ENCODE data around the gene MARVELD2. TPM values are rescaled to one million over a fixed set of nuclear protein-coding genes. Genes with fewer than 3 reads are reported as not detected.

Gene MARVELD2
- 3.0 TPM for total RNA-seq

DNA sequence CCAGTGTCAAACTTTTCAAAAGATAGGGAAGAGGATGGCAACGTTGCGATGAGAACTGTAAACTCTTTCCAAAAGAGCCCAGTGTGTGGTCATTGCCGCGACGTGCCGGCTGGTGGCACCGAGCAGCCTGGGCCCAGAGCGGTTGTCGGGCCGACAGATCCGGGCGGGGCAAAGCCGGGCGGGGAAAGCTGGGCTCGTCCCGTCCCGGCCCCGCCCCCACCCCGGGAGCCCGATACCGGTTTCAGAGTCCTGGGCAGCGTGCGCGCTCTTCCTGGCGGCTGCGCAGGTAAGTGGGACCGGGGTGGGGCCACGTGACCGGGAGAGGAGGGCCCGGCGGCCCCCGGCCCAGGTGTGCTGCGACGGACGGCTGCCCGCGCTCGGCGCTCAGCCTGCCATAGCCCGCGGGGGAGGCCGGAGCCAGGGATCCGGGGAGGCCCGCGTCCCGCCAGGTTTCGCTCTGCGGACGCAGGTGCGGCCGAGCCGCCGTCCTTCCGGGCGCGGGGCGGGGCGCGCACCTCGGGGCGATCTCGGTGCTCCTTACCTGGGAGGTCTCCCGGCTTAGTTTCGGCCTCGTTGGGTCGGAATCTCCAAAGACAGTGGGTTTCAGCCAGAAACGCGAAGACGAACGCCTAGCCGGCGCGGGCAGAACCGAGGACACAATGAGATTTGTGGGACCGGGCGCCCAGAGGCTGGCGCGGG is at the start of gene MARVELD2:
Gene MARVELD2 (plus strand): TSS at position 232 of the 699 bp plus-strand sequence. CDS start 4,270 bp downstream, outside the sequence.

DNA sequence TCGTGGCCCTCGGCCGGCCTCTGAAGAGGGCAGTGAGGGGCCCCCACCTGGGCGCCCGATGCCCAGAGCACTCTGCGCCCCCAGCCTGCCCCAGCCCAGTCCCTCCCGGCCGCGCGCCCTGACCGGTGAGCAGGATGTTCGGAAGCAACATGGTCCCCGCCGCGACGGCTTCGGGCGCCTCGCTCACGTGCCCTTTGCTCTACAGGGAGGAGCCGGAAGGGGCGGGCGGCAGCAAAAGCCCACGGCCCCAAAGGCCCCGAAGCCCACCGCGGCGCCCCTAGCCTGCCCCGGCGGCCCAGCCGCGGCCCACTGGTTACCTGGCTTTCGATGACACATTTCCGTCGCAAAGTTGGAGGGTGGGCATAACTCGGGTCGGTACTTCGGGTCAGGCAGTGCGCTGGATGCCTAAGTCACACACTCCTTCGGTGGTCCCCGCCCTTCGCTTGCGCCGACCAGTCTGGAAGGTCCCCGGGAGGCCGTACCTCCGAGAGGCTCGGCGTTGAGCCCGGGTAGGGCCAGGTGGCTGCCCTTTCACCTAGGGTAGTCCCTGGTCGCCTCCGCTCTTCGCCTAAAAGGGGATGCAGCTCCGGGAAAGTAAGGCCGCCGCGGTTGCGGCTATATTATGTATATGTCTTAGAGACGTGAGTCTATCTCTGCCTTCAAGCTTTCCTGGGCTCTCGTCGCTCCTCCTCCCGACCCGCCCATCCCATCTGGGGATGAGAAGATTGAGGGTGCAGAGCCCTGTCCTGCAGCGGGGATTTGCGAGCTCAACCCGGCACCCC is 45.4 kb upstream of the MARVELD2 start, which contains the start of the genes AK6, RAD17 and TAF9:
Gene AK6 (minus strand): TSS at position 181 of the 782 bp plus-strand sequence. CDS start 30 bp downstream, at position 151.
Gene RAD17 (plus strand): TSS at position 479 of the 782 bp plus-strand sequence. CDS start 2,391 bp downstream, outside the sequence.
Gene TAF9 (minus strand): TSS at position 181 of the 782 bp plus-strand sequence. CDS start 3,783 bp downstream, outside the sequence.

DNA sequence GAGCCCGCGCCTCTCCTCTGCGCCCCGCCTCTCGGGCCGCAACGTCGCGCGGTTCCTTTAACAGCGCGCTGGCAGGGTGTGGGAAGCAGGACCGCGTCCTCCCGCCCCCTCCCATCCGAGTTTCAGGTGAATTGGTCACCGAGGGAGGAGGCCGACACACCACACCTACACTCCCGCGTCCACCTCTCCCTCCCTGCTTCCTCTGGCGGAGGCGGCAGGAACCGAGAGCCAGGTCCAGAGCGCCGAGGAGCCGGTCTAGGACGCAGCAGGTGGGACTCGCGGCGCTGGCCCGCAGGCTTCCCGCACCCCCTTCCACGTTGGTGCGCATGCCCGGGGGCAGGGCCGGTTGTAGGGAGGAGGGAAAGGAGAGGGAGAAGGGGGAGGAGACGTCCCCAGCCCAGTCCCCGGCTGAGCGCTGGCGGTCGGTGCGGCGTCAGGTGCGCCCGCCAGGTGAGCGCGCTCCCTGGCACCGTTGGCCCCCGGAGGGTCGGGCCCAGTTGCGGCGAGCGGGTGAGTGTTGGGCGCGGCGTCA is 77.5 kb downstream of the MARVELD2 start, which contains the start of gene OCLN:
Gene OCLN (plus strand): TSS at position 400 of the 532 bp plus-strand sequence. CDS start 11,455 bp downstream, outside the sequence.

Small RNA genes within 50 kb of the gene (small RNA-seq; reads per million reads assigned to genes)
- not detected for gene RN7SL616P
- gene RPS27P14: not detected

Other genes with a start within 250 kb of the MARVELD2 start
- gene CCNB1, start 248.0 kb upstream of the MARVELD2 start, total RNA-seq: 38.5 TPM
- gene CENPH, start 225.5 kb upstream of the MARVELD2 start, total RNA-seq: 13.6 TPM
- gene CDK7, start 180.2 kb upstream of the MARVELD2 start, total RNA-seq: 50.7 TPM
- 10.1 TPM for gene CCDC125, start 82.3 kb upstream of the MARVELD2 start, total RNA-seq
- gene AK6, start 45.6 kb upstream of the MARVELD2 start, total RNA-seq: 20.5 TPM
- 67.1 TPM for gene TAF9, start 45.6 kb upstream of the MARVELD2 start, total RNA-seq
- gene RAD17, start 45.3 kb upstream of the MARVELD2 start, total RNA-seq: 45.2 TPM
- 12.0 TPM for gene OCLN, start 77.7 kb downstream of the MARVELD2 start, total RNA-seq
- 74.7 TPM for gene GTF2H2C, start 145.1 kb downstream of the MARVELD2 start, total RNA-seq

All from diencephalon (tissue), 1 donor.